Measurements from ENCODE around the gene NUDT22. TPM values are rescaled to one million over a fixed set of nuclear protein-coding genes. Genes with fewer than 3 reads are reported as not detected.
A peak's percentile ranks its signal among the peaks of the same experiment; 100 is the strongest.

The NUDT22 gene
- total RNA-seq, 1 donor from 2014 or later: 47.8 TPM

DNA sequence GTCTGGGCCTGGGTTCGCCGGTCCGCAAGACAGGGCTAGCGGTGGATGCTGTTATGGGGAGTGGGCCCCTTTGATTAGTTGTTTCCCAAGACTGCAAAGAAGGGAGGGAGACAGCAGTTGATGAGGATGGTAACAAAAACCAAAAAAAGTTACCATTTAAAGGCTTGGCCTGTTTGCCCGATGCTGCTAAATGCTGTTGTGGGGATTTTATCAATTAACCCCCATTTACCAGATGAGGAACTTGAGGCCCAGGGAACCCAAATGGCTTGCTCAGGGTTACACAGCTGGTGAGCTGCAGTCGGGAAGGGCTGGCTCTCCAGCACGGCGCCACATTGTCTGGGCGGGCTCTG, 3.4 kb upstream of the NUDT22 start:
- intact Hi-C loops (cut with DNase I): no loop called here
- peaks cover 18% of the 10 kb centered on the region for H3K4me1 ChIP-seq
- no peak overlapping the region for H3K4me3 ChIP-seq
- DNase-seq (no peak), ATAC-seq (no peak)
- H3K36me3 ChIP-seq: peaks cover 45% of the 10 kb centered on the region
- no peaks in the 10 kb centered on the region for H3K9me3 ChIP-seq
- H3K27ac ChIP-seq: no peak overlapping the region
- TF ChIP-seq, protein P1, sequence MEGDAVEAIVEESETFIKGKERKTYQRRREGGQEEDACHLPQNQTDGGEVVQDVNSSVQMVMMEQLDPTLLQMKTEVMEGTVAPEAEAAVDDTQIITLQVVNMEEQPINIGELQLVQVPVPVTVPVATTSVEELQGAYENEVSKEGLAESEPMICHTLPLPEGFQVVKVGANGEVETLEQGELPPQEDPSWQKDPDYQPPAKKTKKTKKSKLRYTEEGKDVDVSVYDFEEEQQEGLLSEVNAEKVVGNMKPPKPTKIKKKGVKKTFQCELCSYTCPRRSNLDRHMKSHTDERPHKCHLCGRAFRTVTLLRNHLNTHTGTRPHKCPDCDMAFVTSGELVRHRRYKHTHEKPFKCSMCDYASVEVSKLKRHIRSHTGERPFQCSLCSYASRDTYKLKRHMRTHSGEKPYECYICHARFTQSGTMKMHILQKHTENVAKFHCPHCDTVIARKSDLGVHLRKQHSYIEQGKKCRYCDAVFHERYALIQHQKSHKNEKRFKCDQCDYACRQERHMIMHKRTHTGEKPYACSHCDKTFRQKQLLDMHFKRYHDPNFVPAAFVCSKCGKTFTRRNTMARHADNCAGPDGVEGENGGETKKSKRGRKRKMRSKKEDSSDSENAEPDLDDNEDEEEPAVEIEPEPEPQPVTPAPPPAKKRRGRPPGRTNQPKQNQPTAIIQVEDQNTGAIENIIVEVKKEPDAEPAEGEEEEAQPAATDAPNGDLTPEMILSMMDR (IDR thresholded peaks at IDR 0.05): no peak
- H3K27me3 ChIP-seq: no peaks in the 10 kb centered on the region

DNA sequence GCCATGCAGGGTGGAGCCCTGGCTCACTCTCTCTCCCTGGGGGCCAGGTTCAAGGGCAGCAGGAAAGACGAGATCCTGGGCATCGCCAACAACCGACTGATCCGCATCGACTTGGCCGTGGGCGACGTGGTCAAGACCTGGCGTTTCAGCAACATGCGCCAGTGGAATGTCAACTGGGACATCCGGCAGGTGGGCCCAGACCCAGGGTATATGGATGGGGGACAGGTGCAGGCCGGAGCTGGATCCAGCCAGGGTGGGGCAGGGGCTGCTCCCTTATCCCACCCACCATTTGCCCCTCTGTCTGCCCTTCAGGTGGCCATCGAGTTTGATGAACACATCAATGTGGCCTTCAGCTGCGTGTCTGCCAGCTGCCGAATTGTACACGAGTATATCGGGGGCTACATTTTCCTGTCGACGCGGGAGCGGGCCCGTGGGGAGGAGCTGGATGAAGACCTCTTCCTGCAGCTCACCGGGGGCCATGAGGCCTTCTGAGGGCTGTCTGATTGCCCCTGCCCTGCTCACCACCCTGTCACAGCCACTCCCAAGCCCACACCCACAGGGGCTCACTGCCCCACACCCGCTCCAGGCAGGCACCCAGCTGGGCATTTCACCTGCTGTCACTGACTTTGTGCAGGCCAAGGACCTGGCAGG, 2.9 kb upstream of the NUDT22 start:
- H3K9me3 ChIP-seq: no peaks in the 10 kb centered on the region
- TF ChIP-seq, protein P1 (IDR thresholded peaks at IDR 0.05): no peak
- ATAC-seq: no peak
- intact Hi-C loops (cut with DNase I): no loop called here
- H3K36me3 ChIP-seq: peaks cover 45% of the 10 kb centered on the region
- no peak overlapping the region for H3K27ac ChIP-seq
- no peaks in the 10 kb centered on the region for H3K27me3 ChIP-seq
- H3K4me3 ChIP-seq: no peak overlapping the region
- peaks cover 23% of the 10 kb centered on the region for H3K4me1 ChIP-seq
- peak; percentile 63 for DNase-seq

DNA sequence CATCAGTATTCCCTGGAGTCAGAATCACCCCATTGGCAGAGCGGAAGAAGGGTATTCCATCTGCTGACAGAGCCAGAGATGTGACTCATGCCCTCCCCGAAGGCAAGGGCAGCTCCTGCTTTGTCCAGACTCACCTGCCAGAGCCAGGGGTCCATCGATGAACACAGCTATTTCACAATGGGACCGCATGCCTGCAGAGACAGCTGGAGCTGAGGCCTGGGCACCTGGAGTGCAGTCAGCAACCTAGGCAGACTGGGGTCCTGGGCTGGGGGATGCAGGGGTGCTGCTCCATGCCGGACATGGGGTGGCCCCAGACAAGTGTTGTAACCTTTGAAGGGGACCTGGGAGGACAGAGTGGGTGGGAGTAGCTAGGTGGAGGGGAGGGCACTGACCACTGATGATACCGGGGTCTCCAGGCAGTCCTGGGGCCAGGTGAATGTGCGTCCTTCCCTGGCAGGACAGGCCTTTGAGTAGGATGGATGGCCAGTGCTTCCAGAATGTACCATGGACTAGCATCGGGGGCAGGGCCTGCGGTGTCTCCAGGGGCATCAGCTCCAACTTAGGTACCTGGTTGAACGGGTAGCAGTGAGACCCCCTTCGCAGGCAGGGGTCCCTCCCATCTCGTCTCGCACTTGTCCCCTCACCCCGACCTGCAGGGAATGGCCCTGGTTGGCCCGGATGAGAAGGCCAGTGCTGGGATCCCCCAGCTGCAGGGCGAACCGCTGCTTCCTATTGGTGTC, 1.8 kb upstream of the NUDT22 start:
- Histone ChIP-seq H3K4me1 (peaks cover 27% of the 10 kb centered on the region), H3K27ac (no peak overlapping the region), H3K27me3 (no peaks in the 10 kb centered on the region), H3K36me3 (peaks cover 39% of the 10 kb centered on the region), H3K4me3 (no peak overlapping the region), H3K9me3 (no peaks in the 10 kb centered on the region)
- intact Hi-C loops (cut with DNase I): no loop called here
- TF ChIP-seq, protein P1 (IDR thresholded peaks at IDR 0.05): no peak
- no peak for ATAC-seq
- no peak for DNase-seq

DNA sequence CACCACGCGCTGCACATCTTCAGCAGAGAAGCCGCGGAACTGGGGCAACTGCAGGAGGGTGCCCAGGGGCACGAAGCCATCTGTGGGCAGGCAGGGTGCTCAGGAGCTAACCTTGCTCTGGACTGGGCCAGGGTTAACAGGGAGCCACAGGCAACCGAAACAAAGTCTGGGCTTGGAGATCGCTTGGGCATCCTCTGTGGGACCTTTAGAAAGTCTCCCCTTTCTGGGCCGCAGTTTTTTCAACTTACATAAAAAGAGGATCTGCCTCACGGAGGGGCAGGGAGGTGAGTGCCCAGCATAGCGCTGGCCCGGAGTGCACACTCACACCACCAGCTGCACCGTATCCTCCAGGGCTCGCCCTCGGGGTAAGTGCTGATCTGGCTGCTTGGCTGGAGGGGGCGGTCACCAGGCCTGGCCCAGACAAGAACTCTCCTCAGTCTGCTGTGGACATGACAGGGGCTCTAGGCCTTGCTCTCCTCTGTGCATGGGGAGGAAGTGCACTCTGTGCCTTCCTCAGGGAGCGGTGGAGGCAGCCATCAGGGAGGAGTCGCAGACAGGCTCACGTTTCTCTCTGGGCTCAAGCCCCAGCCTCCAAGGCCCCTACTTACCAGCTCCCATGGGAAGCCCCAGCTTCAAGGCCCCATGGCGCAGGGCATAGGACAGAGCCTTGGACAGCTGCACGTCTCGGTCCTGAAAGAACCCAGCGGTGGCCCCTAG, 1.0 kb upstream of the NUDT22 start:
- Histone ChIP-seq H3K36me3 (peaks cover 31% of the 10 kb centered on the region), H3K9me3 (no peaks in the 10 kb centered on the region), H3K27me3 (no peaks in the 10 kb centered on the region), H3K4me3 (peak overlapping the region; percentile 96), H3K4me1 (peaks cover 35% of the 10 kb centered on the region), H3K27ac (peak overlapping the region; percentile 93)
- intact Hi-C loops (cut with DNase I): no loop called here
- ATAC-seq (no peak), DNase-seq (peak; percentile 69)
- TF ChIP-seq, protein P1 (IDR thresholded peaks at IDR 0.05): no peak

DNA sequence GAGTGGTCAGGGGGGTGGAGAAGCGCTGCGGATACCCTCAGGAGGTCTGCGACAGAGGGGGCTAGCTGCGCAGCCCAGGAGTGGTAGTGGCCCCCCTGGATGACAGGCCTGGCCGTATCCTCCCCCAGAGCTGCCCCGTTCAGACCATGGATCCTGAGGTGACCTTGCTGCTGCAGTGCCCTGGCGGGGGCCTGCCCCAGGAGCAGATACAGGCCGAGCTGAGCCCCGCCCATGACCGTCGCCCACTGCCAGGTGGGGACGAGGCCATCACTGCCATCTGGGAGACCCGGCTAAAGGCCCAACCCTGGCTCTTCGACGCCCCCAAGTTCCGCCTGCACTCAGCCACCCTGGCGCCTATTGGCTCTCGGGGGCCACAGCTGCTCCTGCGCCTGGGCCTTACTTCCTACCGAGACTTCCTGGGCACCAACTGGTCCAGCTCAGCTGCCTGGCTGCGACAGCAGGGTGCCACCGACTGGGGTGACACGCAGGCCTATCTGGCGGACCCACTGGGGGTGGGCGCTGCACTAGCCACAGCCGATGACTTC, 505 bp downstream of the NUDT22 start:
- ATAC-seq: peak; percentile 65
- intact Hi-C loops (cut with DNase I): no loop called here

More for the DNA sequence above, 505 bp downstream of the NUDT22 start:
- Histone ChIP-seq H3K4me3 (peak overlapping the region; percentile 96), H3K27ac (peak overlapping the region; percentile 93), H3K4me1 (peaks cover 40% of the 10 kb centered on the region), H3K9me3 (no peaks in the 10 kb centered on the region), H3K27me3 (no peaks in the 10 kb centered on the region), H3K36me3 (peaks cover 18% of the 10 kb centered on the region)
- DNase-seq: peak; percentile 87
- TF ChIP-seq, protein P1 (IDR thresholded peaks at IDR 0.05): no peak

All from upper lobe of right lung (tissue), 1 donor.